VCaP (cell line): ENCODE measurements around the gene GNAT2.

Experiments
- H3K27ac ChIP-seq: fragments of 450-650 bp; 2 replicates; pipeline ENCODE4 v1.5.1; 2017
- CTCF ChIP-seq: fragments of 450-650 bp; conservative IDR thresholded peaks from 2 replicates; pipeline ENCODE4 v1.5.1; 2017; ENCODE audit warnings: mild to moderate bottlenecking, moderate library complexity

GNAT2 gene

GRCh38 chr1:109620401-109620791, 980 bp upstream of the GNAT2 start:
- peak overlapping the region; percentile 95 for H3K27ac ChIP-seq
- TF ChIP-seq CTCF: no peak

GRCh38 chr1:109618661-109619575, 498 bp downstream of the GNAT2 start:
- TF ChIP-seq CTCF: no peak
- peak overlapping the region; percentile 95 for H3K27ac ChIP-seq

GRCh38 chr1:109617291-109617801, 2.1 kb downstream of the GNAT2 start:
- peak overlapping the region; percentile 95; the same call in 1 of the 2 replicates for H3K27ac ChIP-seq
- TF ChIP-seq CTCF: no peak

GRCh38 chr1:109616391-109616790, 3.0 kb downstream of the GNAT2 start:
- no peak for TF ChIP-seq CTCF
- H3K27ac ChIP-seq: peak overlapping the region; percentile 95

GRCh38 chr1:109615879-109616278, 3.5 kb downstream of the GNAT2 start:
- peak overlapping the region; percentile 29 for H3K27ac ChIP-seq
- TF ChIP-seq CTCF: no peak

GRCh38 chr1:109613361-109614147, 5.9 kb downstream of the GNAT2 start:
- TF ChIP-seq CTCF: no peak
- no peak overlapping the region for H3K27ac ChIP-seq
